ENCODE measurements around the gene CASK. TPM values are rescaled to one million over a fixed set of nuclear protein-coding genes. Genes with fewer than 3 reads are reported as not detected.

Gene CASK
- total and polyA plus RNA-seq, 2 donors from 2014 or later: 15.9 to 58.9 TPM

- H3K36me3 ChIP-seq (ENCODE audit: control insufficient read depth in 2 of 3, insufficient read depth in 3 of 3, low read length in 3 of 3): no peaks in the 10 kb centered on the region
- no peaks in the 10 kb centered on the region for H3K4me1 ChIP-seq (ENCODE audit: control insufficient read depth in 2 of 3, insufficient read depth in 2 of 3, low read depth in 1 of 3, low read length in 3 of 3)
- H3K4me3 ChIP-seq (ENCODE audit: low read length in 3 of 3): no peak within 1 kb of the TSS
- no peak within 1 kb of the TSS for H3K9ac ChIP-seq (ENCODE audit: low read length in 3 of 3)
- no peak for TF ChIP-seq CTCF (IDR thresholded peaks at IDR 0.05; ENCODE audit: borderline replicate concordance, extremely low read depth, insufficient read depth)
- H3K27me3 ChIP-seq (ENCODE audit: control insufficient read depth, insufficient read depth, low read length): peaks cover 4% of the 10 kb centered on the region
- intact Hi-C loops (cut with DNase I): no loop called here
- FAIRE-seq (no peak), DNase-seq (no peak)
- no peak within 1 kb of the TSS for H3K27ac ChIP-seq (ENCODE audit: low read depth in 2 of 2, low read length in 2 of 2)
- H3K9me3 ChIP-seq (ENCODE audit: control insufficient read depth in 2 of 3, insufficient read depth in 1 of 3, low read length in 3 of 3): no peaks in the 10 kb centered on the region
Observed at GRCh38 chrX:41688835-41689234, 234.5 kb downstream of the CASK start, which contains the start of gene GPR34. GPR34 (plus strand) TSS chrX:41688973; CDS start chrX:41695634, 6,661 bp downstream.

- peak; percentile 81 for FAIRE-seq
- intact Hi-C loops (cut with DNase I): no loop called here
Observed at GRCh38 chrX:41688156-41688555, 235.2 kb downstream of the CASK start.

GRCh38 chrX:41686788-41687187 lies 236.6 kb downstream of the CASK start:
- FAIRE-seq: no peak
- intact Hi-C loops (cut with DNase I): no loop called here

More at GRCh38 chrX:41688156-41688555, 235.2 kb downstream of the CASK start:
- no peak for DNase-seq
- no peak for TF ChIP-seq CTCF (IDR thresholded peaks at IDR 0.05; ENCODE audit: borderline replicate concordance, extremely low read depth, insufficient read depth)
- Histone ChIP-seq H3K4me3 (ENCODE audit: low read length in 3 of 3) (no peak overlapping the region), H3K9ac (ENCODE audit: low read length in 3 of 3) (no peak overlapping the region), H3K36me3 (ENCODE audit: control insufficient read depth in 2 of 3, insufficient read depth in 3 of 3, low read length in 3 of 3) (no peaks in the 10 kb centered on the region), H3K27ac (ENCODE audit: low read depth in 2 of 2, low read length in 2 of 2) (no peak overlapping the region), H3K9me3 (ENCODE audit: control insufficient read depth in 2 of 3, insufficient read depth in 1 of 3, low read length in 3 of 3) (no peaks in the 10 kb centered on the region), H3K4me1 (ENCODE audit: control insufficient read depth in 2 of 3, insufficient read depth in 2 of 3, low read depth in 1 of 3, low read length in 3 of 3) (no peaks in the 10 kb centered on the region), H3K27me3 (ENCODE audit: control insufficient read depth, insufficient read depth, low read length) (peaks cover 4% of the 10 kb centered on the region)

More at GRCh38 chrX:41686788-41687187, 236.6 kb downstream of the CASK start:
- H3K27ac ChIP-seq (ENCODE audit: low read depth in 2 of 2, low read length in 2 of 2): no peak overlapping the region
- H3K4me3 ChIP-seq (ENCODE audit: low read length in 3 of 3): no peak overlapping the region
- H3K4me1 ChIP-seq (ENCODE audit: control insufficient read depth in 2 of 3, insufficient read depth in 2 of 3, low read depth in 1 of 3, low read length in 3 of 3): no peaks in the 10 kb centered on the region
- H3K9me3 ChIP-seq (ENCODE audit: control insufficient read depth in 2 of 3, insufficient read depth in 1 of 3, low read length in 3 of 3): no peaks in the 10 kb centered on the region
- H3K27me3 ChIP-seq (ENCODE audit: control insufficient read depth, insufficient read depth, low read length): peaks cover 4% of the 10 kb centered on the region
- no peak for TF ChIP-seq CTCF (IDR thresholded peaks at IDR 0.05; ENCODE audit: borderline replicate concordance, extremely low read depth, insufficient read depth)
- H3K36me3 ChIP-seq (ENCODE audit: control insufficient read depth in 2 of 3, insufficient read depth in 3 of 3, low read length in 3 of 3): no peaks in the 10 kb centered on the region
- no peak overlapping the region for H3K9ac ChIP-seq (ENCODE audit: low read length in 3 of 3)
- no peak for DNase-seq

Measured in kidney (tissue), 14 donors.